Activated CD8-positive, alpha-beta memory T cell treated with anti-CD3 and anti-CD28 coated beads for 4 hours (primary cell): ENCODE measurements around the gene ST3GAL5.
A peak's percentile ranks its signal among the peaks of the same experiment; 100 is the strongest.
"Not testable (repeated sequence)": the region's sequence is repeated elsewhere in the genome, so short reads cannot be mapped to it uniquely, and the experiment has no call there.

Experiments used
- DNase-seq, 2 donors: peaks; one replicate each; pipeline ENCODE4 v3.0.0-alpha.2; 2020; ENCODE audit warnings: low read depth in 2 of 2

The ST3GAL5 gene

DNA sequence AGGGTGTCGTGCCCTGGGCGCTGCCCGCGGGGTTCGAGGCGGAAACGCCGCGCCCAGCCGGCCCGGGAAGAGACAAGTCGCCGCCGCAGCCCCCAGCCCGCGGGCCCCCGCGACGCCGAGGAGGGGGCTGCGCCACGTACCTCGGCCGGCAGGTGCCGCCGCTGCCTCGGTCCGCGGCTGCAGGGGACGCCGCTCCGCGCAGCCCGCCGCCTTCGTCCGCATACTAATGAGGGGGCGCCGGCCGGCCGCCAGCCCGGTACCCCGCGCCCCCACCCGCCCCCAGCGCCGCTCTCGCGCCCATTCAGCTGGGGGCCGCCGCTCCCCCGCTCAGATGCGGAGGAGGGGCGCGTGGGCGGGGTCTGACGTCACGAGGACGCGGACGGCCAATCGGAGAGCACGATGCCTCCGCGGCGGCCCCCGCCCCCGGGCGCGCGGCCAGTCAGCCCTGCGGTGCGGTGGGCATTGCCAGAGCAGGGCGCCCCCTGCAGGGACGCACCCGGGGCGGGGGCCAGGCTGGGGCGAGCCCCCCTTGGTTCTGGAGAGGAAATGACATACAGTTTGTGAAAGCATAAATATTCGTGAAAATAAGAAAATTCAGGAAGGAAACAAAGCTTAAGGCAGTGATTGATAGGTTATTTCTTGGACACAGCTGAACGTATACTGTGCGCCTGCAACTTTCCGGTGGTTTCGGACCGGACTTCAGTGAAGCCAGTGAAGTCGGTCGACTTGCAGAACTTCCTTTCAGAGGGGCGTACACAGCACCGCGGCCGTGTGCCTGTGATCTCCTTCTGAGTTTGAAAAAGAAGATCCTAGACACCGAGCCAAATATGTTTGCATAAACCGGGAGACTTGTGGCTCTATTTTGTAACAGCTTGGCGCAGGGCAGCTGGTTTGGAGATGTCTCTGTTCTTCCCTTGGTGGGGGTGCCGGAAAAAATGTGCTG is at the start of gene ST3GAL5:
Gene ST3GAL5, minus strand, starts transcription at position 307 of the 943 bp plus-strand sequence. Its CDS starts 85 bp downstream, at position 222.
- peak; percentile 89 to 94 for DNase-seq

DNA sequence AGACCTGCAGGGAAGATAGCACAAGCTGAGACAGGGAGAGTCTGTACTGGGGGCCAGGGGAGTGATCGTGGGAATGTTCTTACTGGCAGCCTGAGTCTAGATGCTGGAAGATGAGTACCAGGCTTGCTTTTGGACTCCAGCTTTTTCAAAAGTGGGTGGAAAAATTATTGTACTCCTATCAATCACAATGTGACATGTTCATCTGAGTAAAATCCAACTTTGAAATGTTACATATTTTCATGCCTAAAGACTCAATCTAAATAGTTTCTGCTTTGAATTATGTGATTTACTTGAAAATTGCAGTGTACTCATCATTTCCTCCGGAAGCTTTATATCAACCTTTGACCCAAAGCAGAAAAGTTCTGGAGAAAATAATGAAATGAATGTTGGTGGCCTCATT is 49.7 kb upstream of the ST3GAL5 start:
- no peak for DNase-seq

DNA sequence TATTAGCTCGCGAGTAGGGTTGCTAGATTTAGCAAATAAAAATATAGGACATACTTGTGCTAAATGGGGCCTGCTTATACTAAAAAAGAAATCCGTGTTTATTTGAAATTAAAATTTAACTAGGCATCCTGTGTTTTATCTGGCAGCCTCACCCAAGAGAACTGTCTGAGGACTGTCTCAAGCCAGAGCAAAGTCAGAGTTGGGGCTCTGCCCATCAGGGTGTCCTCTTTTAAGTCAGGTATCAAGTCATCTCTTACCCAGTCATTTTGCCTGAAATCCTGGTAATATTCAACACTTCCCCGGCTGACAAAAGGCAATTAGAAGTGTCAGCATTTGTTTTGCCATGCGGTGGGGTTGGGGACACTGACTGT is 48.3 kb upstream of the ST3GAL5 start:
- no peak for DNase-seq

DNA sequence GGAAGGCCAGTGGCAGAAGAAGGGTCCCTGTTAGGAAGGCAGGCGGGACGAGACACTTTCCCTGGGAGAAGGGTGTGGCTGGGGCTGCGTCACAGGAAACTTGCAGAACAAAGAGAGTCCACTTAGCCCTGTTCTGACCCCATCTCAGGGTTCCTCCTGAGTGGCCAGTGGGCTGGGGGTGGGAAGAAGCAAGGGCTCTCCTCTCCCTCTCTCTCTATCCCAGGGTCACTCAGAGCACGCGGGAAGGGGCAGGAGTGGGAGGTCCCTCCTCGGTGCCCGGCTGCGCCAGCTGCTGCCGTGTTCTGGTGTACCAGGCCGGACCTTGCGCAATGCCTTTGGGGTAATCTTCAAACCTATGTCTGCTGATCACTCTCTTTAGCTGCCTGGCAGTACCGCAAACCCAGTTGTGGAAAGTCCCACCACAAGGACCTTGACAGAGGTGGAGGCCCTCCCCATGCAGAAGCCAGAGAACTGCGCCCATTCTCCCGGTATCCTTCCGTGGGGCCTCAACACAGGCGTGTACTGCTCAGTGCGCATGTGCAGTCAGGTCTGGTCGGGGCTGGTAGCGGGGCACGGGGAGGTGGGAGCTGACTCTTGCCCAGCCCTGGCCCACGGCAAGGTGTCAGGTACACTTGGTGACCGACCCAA is 47.8 kb upstream of the ST3GAL5 start:
- no peak for DNase-seq

DNA sequence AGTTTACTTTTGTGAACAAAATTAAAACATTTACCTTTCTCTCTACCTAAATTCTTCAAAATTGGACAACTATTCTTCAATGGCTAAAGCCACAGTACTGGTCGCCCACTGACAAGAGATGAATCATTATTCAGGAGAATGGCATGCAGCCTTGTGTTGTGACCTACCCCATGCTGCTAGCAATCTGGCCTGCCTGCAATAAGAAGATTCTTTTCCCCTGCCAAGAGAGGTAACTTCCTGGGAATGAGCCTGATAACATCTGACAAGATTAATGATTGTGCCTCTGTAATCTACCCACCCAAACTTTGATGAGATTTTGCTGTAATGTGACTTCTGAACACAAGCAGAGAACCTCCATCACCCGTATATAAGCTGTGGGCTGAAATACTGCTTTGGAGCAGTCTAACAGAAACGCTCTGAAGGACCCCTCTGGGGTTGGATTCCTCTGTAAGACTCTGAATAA is 47.0 kb upstream of the ST3GAL5 start:
- DNase-seq = no peak

DNA sequence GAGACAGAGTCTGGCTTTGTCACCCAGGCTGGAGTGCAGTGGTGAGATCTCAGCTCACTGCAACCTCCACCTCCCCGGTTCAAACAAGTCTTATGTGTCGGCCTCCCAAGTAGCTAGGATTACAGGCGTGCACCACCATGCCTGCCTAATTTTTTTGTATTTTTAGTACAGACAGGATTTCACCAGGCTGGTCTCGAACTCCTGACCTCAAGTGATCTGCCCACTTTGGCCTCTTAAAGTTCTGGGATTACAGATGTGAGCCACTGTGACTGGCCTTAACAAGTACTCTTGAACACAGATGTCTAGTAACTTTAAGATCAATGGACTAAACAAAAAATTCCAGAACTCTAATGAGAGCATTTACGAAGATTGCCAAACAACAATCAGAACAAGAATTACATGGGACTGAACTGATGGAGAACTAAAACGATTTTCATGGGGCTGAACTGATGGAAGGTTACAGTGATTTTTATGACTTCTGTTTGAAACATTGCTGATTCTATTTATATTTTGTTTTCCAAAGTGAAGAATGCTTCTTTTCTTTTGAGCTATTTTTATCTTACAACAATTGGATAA is 46.5 kb upstream of the ST3GAL5 start:
- no peak for DNase-seq

DNA sequence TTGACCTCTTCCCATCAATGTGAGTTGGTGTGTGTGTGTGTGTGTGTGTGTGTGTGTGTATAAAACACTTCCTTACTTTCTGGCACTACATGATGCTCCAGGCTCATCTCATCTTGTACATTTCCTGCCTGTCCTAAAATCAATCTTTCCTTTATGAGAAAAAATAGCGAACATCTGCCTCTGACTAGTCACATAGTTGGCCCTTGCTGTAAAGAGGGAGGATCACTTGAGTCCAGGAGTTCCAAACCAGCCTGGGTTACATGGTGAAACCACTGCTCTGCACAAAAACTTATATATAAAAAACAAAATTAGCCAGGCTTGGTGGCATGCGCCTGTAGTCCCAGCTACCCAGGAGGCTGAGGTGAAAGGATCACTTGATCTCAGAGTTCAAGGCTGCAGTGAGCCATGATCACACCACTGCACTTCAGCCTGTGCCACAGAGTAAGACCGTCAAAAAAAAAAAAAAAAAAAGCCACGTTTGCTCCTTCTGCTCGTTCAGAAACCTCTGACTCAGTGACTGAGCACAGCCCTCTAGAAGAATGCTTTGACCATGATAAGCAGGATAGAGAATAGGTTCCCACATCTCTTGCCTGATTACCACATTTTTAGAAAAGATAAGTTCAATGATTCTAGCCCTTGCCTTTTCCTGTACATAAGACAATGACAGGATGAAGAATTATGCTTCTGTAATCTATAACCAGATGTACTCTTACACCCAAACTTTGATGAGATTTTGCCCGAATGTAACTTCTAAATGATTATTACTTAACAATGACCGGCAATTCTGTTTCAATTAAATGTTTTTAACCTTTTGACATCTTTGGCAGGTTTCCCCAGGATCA is 45.2 kb upstream of the ST3GAL5 start:
- no peak for DNase-seq

DNA sequence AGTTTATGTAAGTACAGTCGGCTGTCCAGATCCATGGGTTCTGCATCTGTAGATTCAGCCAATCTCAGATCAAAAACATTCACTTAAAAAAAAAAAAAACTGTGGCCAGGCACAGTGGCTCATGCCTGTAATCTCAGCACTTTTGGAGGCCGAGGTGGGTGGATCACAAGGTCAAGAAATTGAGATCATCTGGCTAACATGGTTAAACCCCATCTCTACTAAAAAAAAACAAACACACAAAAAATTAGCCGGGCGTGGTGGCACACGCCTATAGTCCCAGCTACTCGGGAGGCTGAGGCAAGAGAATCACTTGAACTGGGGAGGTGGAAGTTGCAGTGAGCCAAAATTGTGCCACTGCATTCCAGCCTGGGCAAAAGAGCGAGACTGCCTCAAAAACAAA is 42.4 kb upstream of the ST3GAL5 start:
- DNase-seq = not testable (repeated sequence)

DNA sequence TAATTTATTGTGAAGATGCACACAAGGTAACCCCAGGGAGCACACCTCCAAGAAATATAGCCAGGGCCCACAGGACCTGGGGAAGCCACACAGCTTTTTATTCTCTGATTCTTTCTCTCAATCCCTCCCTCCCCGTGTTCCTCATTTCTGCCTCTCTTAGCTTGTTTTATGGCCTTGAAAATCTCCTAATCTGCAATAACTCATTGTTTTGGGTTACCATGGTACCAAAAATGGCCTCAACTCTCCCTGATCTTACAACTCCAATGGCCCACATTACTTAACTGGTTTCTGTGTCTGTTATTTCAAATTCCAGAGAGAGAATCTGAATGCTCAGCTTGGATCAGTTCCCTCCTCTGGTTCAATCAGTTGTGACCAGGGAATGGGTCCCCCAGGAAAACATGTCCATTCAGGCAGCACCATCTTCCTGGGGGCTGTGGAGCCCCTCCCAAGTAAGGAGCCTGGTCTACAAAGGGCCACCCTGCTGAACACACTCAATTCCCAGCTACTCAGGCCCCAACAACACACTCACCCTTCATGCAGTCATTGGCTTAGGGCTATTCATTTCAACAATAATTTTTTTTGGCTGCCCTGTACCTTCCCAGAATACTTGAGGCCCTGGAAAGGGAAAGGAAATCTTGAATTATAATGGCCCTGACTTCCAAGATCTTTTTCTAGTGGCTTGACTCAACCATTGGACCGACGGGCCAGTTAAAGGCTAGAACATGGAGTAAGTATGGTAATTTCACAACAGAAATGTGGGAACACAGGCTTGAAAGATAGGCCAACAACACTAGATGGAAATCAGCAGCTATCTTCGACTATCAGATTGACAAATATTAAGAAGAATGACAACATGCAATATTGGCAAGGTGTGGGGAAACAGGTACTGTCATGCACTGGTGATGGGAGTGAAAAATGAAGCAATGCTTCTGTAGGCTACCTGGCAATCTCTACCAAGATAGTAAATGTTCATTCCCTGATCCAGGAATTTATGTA is 41.6 kb upstream of the ST3GAL5 start:
- DNase-seq = no peak

DNA sequence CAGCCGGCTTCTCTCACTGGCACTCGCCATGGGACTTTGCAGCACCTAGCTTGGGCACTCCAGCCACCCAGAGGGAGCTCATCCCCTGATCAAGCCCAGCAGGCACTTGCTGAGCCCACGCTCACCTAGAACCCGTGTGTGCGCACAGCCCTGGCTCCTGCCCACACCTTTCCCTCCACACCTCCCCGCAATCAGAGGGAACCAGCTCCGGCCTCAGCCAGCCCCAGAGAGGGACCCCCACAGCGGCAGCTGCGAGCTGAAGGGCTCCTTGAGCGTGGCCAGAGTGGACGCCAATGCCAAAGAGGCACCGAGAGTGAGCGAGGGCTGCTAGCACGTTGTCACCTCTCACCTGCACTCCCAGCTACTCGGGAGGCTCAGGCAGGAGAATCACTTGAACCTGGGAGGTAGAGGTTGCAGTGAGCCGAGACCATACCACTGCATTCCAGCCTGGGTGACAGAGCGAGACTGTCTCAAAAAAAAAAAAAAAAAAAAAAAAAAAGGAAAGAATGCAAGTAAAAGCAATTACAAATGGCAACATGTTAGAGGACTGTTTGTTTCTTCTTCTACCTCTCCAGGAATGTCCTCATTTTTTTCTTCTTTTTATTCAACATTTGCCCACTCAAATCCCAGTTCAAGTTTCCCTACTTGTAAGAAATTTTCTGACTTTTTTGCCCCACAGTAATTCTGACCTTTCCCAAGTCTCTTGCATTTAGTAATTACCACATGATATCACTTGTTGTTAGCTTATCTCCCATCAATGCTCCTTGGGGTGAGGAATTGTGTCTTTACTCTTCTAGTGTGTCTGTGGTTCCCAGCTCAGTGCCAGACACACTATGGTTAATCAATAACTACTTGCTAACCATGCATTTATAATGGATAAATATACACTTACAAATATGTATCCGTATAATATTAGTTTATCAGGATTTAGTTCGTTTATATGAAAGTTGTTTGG is 40.6 kb upstream of the ST3GAL5 start:
- DNase-seq = no peak

DNA sequence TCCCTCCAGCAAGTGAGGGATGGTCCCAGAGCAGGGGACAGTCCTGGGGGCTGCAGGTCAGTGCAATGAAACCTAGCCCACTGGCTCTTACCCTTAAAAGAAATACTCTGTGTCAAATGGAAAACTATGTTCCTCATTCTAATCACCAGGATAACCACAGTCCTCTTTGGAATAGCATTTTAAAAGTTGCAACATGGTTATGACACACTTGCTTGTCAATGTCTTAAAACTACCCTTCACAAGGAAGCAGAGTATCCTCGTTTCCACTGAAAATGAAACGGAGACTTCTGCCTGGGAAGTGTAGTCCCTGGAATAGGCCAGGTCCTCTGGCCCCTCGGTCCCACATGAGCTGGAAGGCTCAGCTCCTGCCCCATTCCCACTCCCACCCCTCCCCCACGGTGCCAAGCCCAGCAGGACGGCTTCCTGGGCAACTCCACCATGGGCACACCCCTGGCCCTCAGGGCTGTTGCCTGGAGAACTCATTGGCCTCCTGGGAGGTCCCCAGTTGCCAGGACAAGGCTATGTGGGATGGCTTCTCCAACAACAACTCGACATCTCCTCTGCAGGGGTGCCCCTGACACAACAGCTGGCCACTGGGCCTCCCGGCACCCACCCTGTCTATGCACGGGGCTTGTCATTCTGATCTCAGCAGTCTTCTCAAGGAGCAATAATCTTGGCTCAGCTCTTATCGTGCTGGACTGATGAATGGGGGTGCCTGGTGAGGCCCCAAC is 38.3 kb upstream of the ST3GAL5 start:
- no peak for DNase-seq

DNA sequence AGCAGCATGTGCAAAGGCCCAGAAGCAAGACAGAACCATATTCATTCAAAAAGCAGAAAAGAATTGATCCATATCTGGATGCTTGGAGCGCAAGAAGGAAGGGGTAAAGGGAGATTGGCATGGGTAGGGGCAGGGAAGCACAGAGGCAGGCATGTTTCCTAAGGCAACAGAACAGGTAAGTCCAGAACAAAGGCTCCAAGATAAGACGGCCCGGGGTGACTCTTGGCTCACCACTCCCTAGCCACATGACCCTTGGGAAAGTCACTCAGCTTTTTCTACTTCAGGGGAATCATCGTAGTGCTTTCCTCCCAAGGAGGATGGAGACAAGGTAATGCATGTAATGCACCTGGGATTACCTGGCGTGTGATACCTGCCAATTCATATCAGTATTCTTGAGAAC is 37.7 kb upstream of the ST3GAL5 start:
- DNase-seq = no peak

DNA sequence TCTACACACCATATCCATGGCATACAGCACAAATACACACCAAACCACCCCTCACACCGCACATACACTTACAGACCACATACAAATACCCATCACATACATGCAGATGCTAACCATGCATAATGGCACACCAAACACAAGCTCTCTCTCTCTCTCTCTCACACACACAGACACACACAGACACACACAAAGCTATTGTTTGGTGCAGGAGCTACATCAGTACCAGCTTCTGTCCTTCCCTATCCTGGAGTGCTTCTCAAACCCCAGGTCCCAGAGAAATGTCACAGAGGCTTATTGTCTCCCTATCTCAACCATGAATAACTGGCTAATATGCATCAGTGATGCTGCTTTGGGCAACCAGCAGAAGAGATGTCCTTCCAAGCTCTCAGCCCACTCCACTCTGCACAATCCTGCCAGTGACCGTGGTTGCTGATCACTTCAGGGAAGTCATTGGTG is 36.5 kb upstream of the ST3GAL5 start:
- no peak for DNase-seq

DNA sequence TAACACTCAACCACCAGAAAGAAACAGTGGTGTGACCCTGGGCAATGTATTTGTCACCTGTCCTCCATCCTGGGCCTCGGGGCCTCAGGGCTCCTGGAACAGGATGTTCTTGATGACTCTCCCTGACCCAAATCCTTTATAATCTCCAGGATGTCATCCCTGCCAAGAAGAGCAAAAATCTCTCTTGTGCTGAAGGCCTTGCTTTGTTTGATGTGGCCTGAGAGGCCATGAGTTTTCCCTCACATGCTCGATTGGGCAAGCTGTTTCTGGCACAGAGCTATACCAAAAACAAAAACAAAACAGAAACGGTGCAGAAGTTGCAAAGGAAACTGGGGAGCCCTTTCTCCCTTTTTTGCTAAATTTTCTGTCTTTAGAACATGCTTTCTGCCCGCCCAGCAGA is 35.7 kb upstream of the ST3GAL5 start:
- no peak for DNase-seq

DNA sequence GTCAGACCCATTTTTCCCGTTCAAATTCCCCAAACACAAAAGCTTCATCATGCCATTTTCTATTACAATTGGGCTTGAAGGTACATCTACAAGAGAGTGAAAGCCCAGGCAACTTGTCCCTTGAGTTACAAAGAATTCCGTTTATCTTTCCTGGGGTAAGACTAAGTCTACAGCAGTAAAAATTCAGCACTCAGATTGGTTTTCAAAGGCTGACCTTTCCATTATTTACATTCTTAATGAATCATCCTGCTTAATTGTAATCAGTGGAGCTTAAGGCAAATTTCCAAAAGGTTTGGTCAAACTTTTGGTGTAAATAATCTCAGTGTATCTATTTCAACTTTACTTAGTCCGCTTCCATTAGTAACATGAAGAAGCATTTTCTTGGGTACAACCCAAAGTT is 33.4 kb upstream of the ST3GAL5 start:
- no peak for DNase-seq

DNA sequence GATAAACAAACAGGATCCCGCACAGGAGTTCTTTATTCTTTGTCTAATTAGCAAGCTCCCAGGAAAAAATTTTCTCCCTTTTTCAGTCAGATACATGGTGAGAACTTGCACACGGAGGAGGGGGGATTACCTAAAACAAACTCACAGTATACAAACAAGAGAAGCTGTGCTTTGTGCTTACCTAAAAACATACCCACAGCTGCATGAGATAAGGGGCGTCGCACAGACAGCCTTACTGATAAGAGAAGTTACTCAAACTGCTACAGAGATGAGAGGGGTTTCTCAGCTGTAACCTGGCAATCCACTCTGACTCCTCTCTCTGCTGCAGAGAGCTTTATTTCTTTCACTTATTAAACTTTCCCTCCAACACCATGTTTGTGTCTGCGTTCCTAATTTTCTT is 32.9 kb upstream of the ST3GAL5 start:
- DNase-seq = no peak

DNA sequence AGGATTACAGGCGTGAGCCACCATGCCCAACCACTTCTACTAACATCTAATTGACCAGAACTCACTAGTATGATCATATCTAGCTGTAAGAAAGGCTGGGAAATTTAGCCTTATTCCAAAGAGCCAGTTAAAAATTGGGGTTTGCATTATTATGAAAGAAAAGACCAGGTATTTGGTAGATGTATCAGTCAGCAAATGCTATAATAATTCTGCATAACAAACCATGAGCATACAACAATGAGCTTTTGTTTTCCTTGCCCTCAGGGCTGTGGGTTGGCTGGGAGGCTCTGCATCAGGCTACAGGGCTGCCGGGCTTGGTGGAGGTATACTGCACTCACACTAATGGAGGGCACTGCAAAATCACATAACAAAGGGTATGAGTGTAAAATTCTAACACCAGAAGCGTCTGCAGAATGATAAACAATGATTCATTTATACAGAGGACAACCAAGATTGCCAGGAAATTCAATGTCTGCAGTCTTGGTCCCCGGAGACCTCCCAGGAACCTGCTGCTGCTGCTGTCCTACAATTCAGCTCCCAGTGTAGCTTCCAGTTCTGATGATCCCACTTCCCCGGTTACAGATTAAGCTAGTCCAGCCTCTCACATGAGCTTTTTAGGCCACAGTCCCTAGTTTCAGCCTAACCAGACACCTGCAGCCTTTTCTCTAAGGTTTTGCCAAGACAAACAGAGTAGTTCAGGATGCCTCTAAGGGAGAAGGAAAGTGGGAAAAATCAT is 32.2 kb upstream of the ST3GAL5 start:
- no peak for DNase-seq
